ENCODE data around the gene TMEM225B. TPM values are rescaled to one million over a fixed set of nuclear protein-coding genes. Genes with fewer than 3 reads are reported as not detected.
"Not testable (repeated sequence)": the region's sequence is repeated elsewhere in the genome, so short reads cannot be mapped to it uniquely, and the experiment has no call there.

TMEM225B gene
- total and polyA plus RNA-seq, 11 donors, result 0.10 to 0.52 (median 0.51) TPM; not detected in 6

- Histone ChIP-seq H3K4me3 (no peak overlapping the region), H3K27ac (no peak overlapping the region), H3K27me3 (no peaks in the 10 kb centered on the region), H3K4me1 (no peaks in the 10 kb centered on the region), H3K9me3 (peaks cover 0 to 8% (median 0%) of the 10 kb centered on the region in 12 donors), H3K36me3 (peaks cover 0 to 6% (median 0%) of the 10 kb centered on the region in 9 donors)
- 92 to 98% (median 95%) methylated on average over 3 of the region's 3 CpGs for WGBS, 4 donors
- no peak for DNase-seq
- ATAC-seq, result no peak
- TF ChIP-seq CTCF (IDR thresholded peaks at IDR 0.05), result no peak
- TF ChIP-seq POLR2A (IDR thresholded peaks at IDR 0.05), result no peak
- intact Hi-C loops (cut with DNase I), result no loop called here
Observed at GRCh38 chr7:99653754-99654153, 55.7 kb downstream of the TMEM225B start.

- H3K36me3 ChIP-seq; H3K27ac ChIP-seq; ATAC-seq; DNase-seq; H3K4me1 ChIP-seq; H3K27me3 ChIP-seq; intact Hi-C loops (cut with DNase I); H3K4me3 ChIP-seq: not testable (repeated sequence)
- H3K9me3 ChIP-seq, result peaks cover 0 to 12% (median 0%) of the 10 kb centered on the region in 12 donors
- WGBS, 4 donors, result 83 to 99% (median 94%) methylated on average over 2 to 3 of the region's 3 CpGs
Observed at GRCh38 chr7:99654626-99655025, 56.6 kb downstream of the TMEM225B start.

- 85 to 93% (median 91%) methylated on average over 5 of the region's 5 CpGs for WGBS, 4 donors
- H3K4me3 ChIP-seq; intact Hi-C loops (cut with DNase I); H3K27ac ChIP-seq; ATAC-seq; H3K27me3 ChIP-seq; DNase-seq; H3K4me1 ChIP-seq; H3K36me3 ChIP-seq: not testable (repeated sequence)
- H3K9me3 ChIP-seq, result peaks cover 0 to 15% (median 0%) of the 10 kb centered on the region in 12 donors
Observed at GRCh38 chr7:99657879-99658278, 59.8 kb downstream of the TMEM225B start.

Other genes with a start within 250 kb of the TMEM225B start
- 100 to 1,000 TPM in 2 of 9 donors, 10 to 100 TPM in 7; 17.2 to 142 (median 37.1) TPM for gene ARPC1B, start 223.5 kb upstream of the TMEM225B start, total RNA-seq
- gene ARPC1B, start 223.5 kb upstream of the TMEM225B start, polyA plus RNA-seq, result 100 to 1,000 TPM in 1 of 2 donors, 10 to 100 TPM in 1; 32.7 to 136 TPM
- 100 to 1,000 TPM in 4 of 9 donors, 10 to 100 TPM in 5; 88.7 to 128 (median 98.5) TPM for gene PDAP1, start 189.7 kb upstream of the TMEM225B start, total RNA-seq
- 100 to 1,000 TPM; 120 to 309 TPM for gene PDAP1, start 189.7 kb upstream of the TMEM225B start, polyA plus RNA-seq
- 10 to 100 TPM; 26.1 to 63.6 (median 38.9) TPM for gene BUD31, start 189.3 kb upstream of the TMEM225B start, total RNA-seq
- 10 to 100 TPM; 66.7 to 87.8 TPM for gene BUD31, start 189.3 kb upstream of the TMEM225B start, polyA plus RNA-seq
- gene PTCD1, start 159.5 kb upstream of the TMEM225B start, total RNA-seq, result 1 to 10 TPM; 2.1 to 9.0 (median 3.9) TPM
- 1 to 10 TPM; 3.3 to 3.7 TPM for gene PTCD1, start 159.5 kb upstream of the TMEM225B start, polyA plus RNA-seq
- 10 to 100 TPM; 12.7 to 24.8 (median 16.4) TPM for gene CPSF4, start 159.3 kb upstream of the TMEM225B start, total RNA-seq
- gene CPSF4, start 159.3 kb upstream of the TMEM225B start, polyA plus RNA-seq, result 10 to 100 TPM; 14.1 to 24.3 TPM
- gene ATP5MF, start 132.1 kb upstream of the TMEM225B start, total RNA-seq, result 1,000 to 10,000 TPM in 2 of 9 donors, 100 to 1,000 TPM in 7; 579 to 6,117 (median 707) TPM
- 1,000 to 10,000 TPM; 2,714 to 5,384 TPM for gene ATP5MF, start 132.1 kb upstream of the TMEM225B start, polyA plus RNA-seq
- 1 to 10 TPM; 2.1 to 5.2 (median 3.2) TPM for gene ZNF789, start 125.4 kb upstream of the TMEM225B start, total RNA-seq
- 1 to 10 TPM; 3.3 to 4.4 TPM for gene ZNF789, start 125.4 kb upstream of the TMEM225B start, polyA plus RNA-seq
- gene ZNF394, start 98.0 kb upstream of the TMEM225B start, total RNA-seq, result 10 to 100 TPM; 12.4 to 23.0 (median 15.2) TPM
- gene ZNF394, start 98.0 kb upstream of the TMEM225B start, polyA plus RNA-seq, result 10 to 100 TPM; 13.9 to 16.0 TPM
- 1 to 10 TPM; 5.6 to 9.6 (median 7.1) TPM for gene ZKSCAN5, start 93.6 kb upstream of the TMEM225B start, total RNA-seq
- gene ZKSCAN5, start 93.6 kb upstream of the TMEM225B start, polyA plus RNA-seq, result 1 to 10 TPM; 2.1 to 5.8 TPM
- gene FAM200A, start 46.2 kb upstream of the TMEM225B start, total RNA-seq, result 1 to 10 TPM; 4.7 to 7.1 (median 5.3) TPM
- 1 to 10 TPM; 5.8 to 6.6 TPM for gene FAM200A, start 46.2 kb upstream of the TMEM225B start, polyA plus RNA-seq
- 10 to 100 TPM; 26.8 to 48.0 (median 32.8) TPM for gene ZNF655, start 39.6 kb upstream of the TMEM225B start, total RNA-seq
- gene ZNF655, start 39.6 kb upstream of the TMEM225B start, polyA plus RNA-seq, result 10 to 100 TPM; 28.8 to 36.1 TPM
- gene ZSCAN25, start 18.7 kb downstream of the TMEM225B start, total RNA-seq, result 10 to 100 TPM in 4 of 9 donors, 1 to 10 TPM in 5; 5.6 to 12.0 (median 8.3) TPM
- gene ZSCAN25, start 18.7 kb downstream of the TMEM225B start, polyA plus RNA-seq, result 1 to 10 TPM; 3.4 to 4.0 TPM
- gene CYP3A5, start 81.7 kb downstream of the TMEM225B start, total RNA-seq, result under 1 TPM in 3 of 9 donors, not detected in 6; 0.12 to 0.52 (median 0.33) TPM
- gene CYP3A5, start 81.7 kb downstream of the TMEM225B start, polyA plus RNA-seq, result under 1 TPM; 0.06 to 0.23 TPM
- gene CYP3A7, start 136.9 kb downstream of the TMEM225B start, total RNA-seq, result not detected
- gene CYP3A7, start 136.9 kb downstream of the TMEM225B start, polyA plus RNA-seq, result not detected
- under 1 TPM in 1 of 9 donors, not detected in 8; 0.56 TPM for gene CYP3A4, start 185.9 kb downstream of the TMEM225B start, total RNA-seq
- gene CYP3A4, start 185.9 kb downstream of the TMEM225B start, polyA plus RNA-seq, result under 1 TPM in 1 of 2 donors, not detected in 1; 0.03 TPM
- not detected for gene CYP3A43, start 229.7 kb downstream of the TMEM225B start, total RNA-seq
- gene CYP3A43, start 229.7 kb downstream of the TMEM225B start, polyA plus RNA-seq, result not detected

Data from heart left ventricle (tissue), 16 donors.